K562 (cell line): ENCODE results near the gene UCKL1. TPM values are rescaled to one million over a fixed set of nuclear protein-coding genes. Genes with fewer than 3 reads are reported as not detected.
A peak's percentile ranks its signal among the peaks of the same experiment; 100 is the strongest.

Experiments used
- CBFA2T3 ChIP-seq: fragments of 450-650 bp; IDR thresholded peaks from 2 replicates; pipeline ENCODE4 v1.6.1; 2017
- ELF4 ChIP-seq: fragments of 450-650 bp; formaldehyde crosslinking; IDR thresholded peaks from 2 replicates; pipeline ENCODE4 v1.4.0; 2022; ENCODE audit warnings: missing genetic modification characterization
- GABPB1 ChIP-seq: sonication (generic); formaldehyde crosslinking; IDR thresholded peaks from 2 replicates; pipeline ENCODE4 v1.8.0; 2022; ENCODE audit warnings: mild to moderate bottlenecking, missing genetic modification reagents
- IRF2 ChIP-seq: sonication (generic); formaldehyde crosslinking; IDR thresholded peaks from 2 replicates; pipeline ENCODE4 v1.8.1; 2022; ENCODE audit warnings: mild to moderate bottlenecking, missing genetic modification reagents
- MIER1 ChIP-seq: fragments of 450-650 bp; IDR thresholded peaks from 2 replicates; pipeline ENCODE4 v1.6.1; 2016; ENCODE audit warnings: antibody characterized with exemption, mild to moderate bottlenecking, low read depth
- NFYB ChIP-seq: IDR thresholded peaks from 2 replicates; pipeline ENCODE4 v1.6.1; 2011; ENCODE audit warnings: mild to moderate bottlenecking, moderate library complexity; ENCODE audit not compliant: insufficient read length; ENCODE audit errors: extremely low read depth
- NR2C2 ChIP-seq, 2 experiments: fragments of 200-800 bp in 1 of 2; sonication (Bioruptor generic) in 1 of 2; sonication (generic) in 1 of 2; formaldehyde crosslinking in 1 of 2; IDR thresholded peaks; 2 replicates each; pipeline versions ENCODE4 v1.6.1 to v1.8.0; 2016 to 2022; ENCODE audit warnings: mild to moderate bottlenecking in 1 of 2, missing compliant biosample characterization in 1 of 2, missing genetic modification characterization in 1 of 2, missing genetic modification reagents in 1 of 2
- OTX1 ChIP-seq: fragments of 450-650 bp; formaldehyde crosslinking; IDR thresholded peaks from 2 replicates; pipeline ENCODE4 v1.4.0; 2022; ENCODE audit warnings: mild to moderate bottlenecking
- POLR2G ChIP-seq: fragments of 200-400 bp; formaldehyde crosslinking; IDR thresholded peaks from 2 replicates; pipeline ENCODE4 v1.6.1; 2017; ENCODE audit warnings: low read depth, mild to moderate bottlenecking, antibody characterized with exemption, low read length, moderate library complexity
- RAD51 ChIP-seq: fragments of 450-650 bp; IDR thresholded peaks from 2 replicates; pipeline ENCODE4 v1.7.1; 2016; ENCODE audit warnings: low read depth, mild to moderate bottlenecking, borderline replicate concordance
- RBM17 ChIP-seq: fragments of 200-400 bp; formaldehyde crosslinking; IDR thresholded peaks from 2 replicates; pipeline ENCODE4 v1.6.1; 2017; ENCODE audit warnings: low read depth, mild to moderate bottlenecking, low read length, borderline replicate concordance
- SMAD3 ChIP-seq: fragments of 450-650 bp; formaldehyde crosslinking; conservative IDR thresholded peaks from 2 replicates; pipeline ENCODE4 v1.4.0; 2020; ENCODE audit warnings: mild to moderate bottlenecking
- SNIP1 ChIP-seq: fragments of 450-650 bp; IDR thresholded peaks from 2 replicates; pipeline ENCODE4 v1.7.1; 2017; ENCODE audit warnings: low read depth, mild to moderate bottlenecking
- SPI1 ChIP-seq: IDR thresholded peaks from 2 replicates; pipeline ENCODE4 v1.6.1; 2011; ENCODE audit warnings: low read depth, low read length, control low read depth, borderline replicate concordance
- ZNF212 ChIP-seq: fragments of 450-650 bp; formaldehyde crosslinking; IDR thresholded peaks from 2 replicates; pipeline ENCODE4 v1.4.0; 2020; ENCODE audit warnings: mild to moderate bottlenecking
- ZNF274 ChIP-seq: IDR thresholded peaks from 2 replicates; pipeline ENCODE4 v1.6.1; 2011; ENCODE audit warnings: low read depth, mild to moderate bottlenecking, low read length, moderate library complexity, borderline replicate concordance
- polyA plus RNA-seq, 8 experiments: library from polyadenylated mRNA; depleted of rRNA in 4 of 8; stranded (reverse) in 5 of 8; unstranded in 3 of 8; fragments of >200 nt; fragmentation: Nextera tagmentation in 2 of 8; fragmentation: Illumina TruSeq in 1 of 8; extraction: Ambion mirVana in 2 of 8; extraction: Trizol in 1 of 8; gene quantifications; 2 replicates each; pipeline versions ENCODE4 v1.2.1 to v1.2.3, GENCODE V29; 2011 to 2014; ENCODE audit warnings: inconsistent platforms in 1 of 8, missing spikeins in 1 of 8
- total RNA-seq, 7 experiments: library from RNA; depleted of rRNA in 6 of 7; stranded (reverse); fragments of >200 nt in 6 of 7; fragmentation: Illumina TruSeq in 2 of 7; extraction: Trizol in 2 of 7; gene quantifications; 2 replicates each; pipeline versions ENCODE4 v1.2.1 to v1.2.3, GENCODE V29; 2011 to 2021; ENCODE audit warnings: low replicate concordance in 1 of 7
- TF ChIP-seq, protein P1 (sequence below): sonication (generic); formaldehyde crosslinking; IDR thresholded peaks from 2 replicates; pipeline ENCODE4 v1.8.0; 2022; ENCODE audit warnings: mild to moderate bottlenecking, missing genetic modification reagents
- TF ChIP-seq, protein P2 (sequence below): fragments of 450-650 bp; formaldehyde crosslinking; IDR thresholded peaks from 2 replicates; pipeline ENCODE4 v1.4.0; 2022; ENCODE audit warnings: mild to moderate bottlenecking, moderate library complexity
- TF ChIP-seq, protein P3 (sequence below): fragments of 250-450 bp; sonication (Bioruptor Pico); IDR thresholded peaks from 2 replicates; pipeline ENCODE4 v1.4.0; 2020; ENCODE audit warnings: borderline replicate concordance
- TF ChIP-seq, protein P4 (sequence below): sonication (generic); formaldehyde crosslinking; IDR thresholded peaks from 2 replicates; pipeline ENCODE4 v1.5.0; 2020; ENCODE audit warnings: missing genetic modification reagents

UCKL1 gene
- total and polyA plus RNA-seq, 9 of the 15 experiments (the other 6 are each of a cell fraction or from before 2014, with no cell fraction given), result 3.1 to 52.8 (median 24.2) TPM

DNA sequence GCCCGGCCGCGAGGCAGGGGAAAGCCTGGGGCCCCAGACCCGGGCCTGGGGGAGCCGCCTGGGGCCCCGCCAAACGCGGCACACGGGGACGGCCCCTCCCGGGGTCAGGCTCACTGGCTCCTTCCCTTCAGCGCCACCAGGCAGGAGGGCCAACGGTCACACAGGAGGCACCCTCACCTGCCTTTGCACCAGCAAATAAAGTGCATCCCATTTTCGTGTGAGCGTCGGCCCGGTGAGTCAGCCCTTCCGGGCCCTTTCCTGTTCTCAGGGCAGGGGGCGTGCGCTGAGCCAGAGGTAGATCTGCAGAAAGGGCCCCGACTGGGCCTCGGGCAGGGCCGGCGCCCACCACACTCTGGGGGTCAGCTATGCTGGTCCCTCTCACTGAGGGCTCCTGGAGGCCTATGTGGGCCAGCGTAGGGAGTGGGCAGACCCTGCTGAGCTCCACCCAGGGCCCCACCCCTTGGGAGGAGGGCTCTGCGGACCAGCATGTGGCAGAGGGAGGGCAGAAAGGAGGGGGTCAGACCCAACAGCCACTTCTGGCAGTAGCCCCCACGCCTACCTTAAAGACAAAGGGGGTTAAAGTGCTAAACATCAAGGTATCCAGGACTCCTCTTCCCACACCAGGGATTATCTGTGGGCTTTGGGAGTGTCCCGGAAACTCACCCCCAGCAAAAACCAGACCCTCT is 931 bp upstream of the UCKL1 start (continued):
- TF ChIP-seq, protein P1, sequence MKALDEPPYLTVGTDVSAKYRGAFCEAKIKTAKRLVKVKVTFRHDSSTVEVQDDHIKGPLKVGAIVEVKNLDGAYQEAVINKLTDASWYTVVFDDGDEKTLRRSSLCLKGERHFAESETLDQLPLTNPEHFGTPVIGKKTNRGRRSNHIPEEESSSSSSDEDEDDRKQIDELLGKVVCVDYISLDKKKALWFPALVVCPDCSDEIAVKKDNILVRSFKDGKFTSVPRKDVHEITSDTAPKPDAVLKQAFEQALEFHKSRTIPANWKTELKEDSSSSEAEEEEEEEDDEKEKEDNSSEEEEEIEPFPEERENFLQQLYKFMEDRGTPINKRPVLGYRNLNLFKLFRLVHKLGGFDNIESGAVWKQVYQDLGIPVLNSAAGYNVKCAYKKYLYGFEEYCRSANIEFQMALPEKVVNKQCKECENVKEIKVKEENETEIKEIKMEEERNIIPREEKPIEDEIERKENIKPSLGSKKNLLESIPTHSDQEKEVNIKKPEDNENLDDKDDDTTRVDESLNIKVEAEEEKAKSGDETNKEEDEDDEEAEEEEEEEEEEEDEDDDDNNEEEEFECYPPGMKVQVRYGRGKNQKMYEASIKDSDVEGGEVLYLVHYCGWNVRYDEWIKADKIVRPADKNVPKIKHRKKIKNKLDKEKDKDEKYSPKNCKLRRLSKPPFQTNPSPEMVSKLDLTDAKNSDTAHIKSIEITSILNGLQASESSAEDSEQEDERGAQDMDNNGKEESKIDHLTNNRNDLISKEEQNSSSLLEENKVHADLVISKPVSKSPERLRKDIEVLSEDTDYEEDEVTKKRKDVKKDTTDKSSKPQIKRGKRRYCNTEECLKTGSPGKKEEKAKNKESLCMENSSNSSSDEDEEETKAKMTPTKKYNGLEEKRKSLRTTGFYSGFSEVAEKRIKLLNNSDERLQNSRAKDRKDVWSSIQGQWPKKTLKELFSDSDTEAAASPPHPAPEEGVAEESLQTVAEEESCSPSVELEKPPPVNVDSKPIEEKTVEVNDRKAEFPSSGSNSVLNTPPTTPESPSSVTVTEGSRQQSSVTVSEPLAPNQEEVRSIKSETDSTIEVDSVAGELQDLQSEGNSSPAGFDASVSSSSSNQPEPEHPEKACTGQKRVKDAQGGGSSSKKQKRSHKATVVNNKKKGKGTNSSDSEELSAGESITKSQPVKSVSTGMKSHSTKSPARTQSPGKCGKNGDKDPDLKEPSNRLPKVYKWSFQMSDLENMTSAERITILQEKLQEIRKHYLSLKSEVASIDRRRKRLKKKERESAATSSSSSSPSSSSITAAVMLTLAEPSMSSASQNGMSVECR (CRISPR knock-in tag), result peak; percentile 40; the same call in 1 of the 2 replicates
- TF ChIP-seq SPI1, result no peak
- TF ChIP-seq ZNF212 (CRISPR knock-in tag), result no peak
- TF ChIP-seq, protein P2, sequence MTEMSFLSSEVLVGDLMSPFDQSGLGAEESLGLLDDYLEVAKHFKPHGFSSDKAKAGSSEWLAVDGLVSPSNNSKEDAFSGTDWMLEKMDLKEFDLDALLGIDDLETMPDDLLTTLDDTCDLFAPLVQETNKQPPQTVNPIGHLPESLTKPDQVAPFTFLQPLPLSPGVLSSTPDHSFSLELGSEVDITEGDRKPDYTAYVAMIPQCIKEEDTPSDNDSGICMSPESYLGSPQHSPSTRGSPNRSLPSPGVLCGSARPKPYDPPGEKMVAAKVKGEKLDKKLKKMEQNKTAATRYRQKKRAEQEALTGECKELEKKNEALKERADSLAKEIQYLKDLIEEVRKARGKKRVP (CRISPR knock-in tag), result no peak
- TF ChIP-seq ELF4 (CRISPR knock-in tag), result no peak
- TF ChIP-seq MIER1, result no peak
- TF ChIP-seq, protein P3, sequence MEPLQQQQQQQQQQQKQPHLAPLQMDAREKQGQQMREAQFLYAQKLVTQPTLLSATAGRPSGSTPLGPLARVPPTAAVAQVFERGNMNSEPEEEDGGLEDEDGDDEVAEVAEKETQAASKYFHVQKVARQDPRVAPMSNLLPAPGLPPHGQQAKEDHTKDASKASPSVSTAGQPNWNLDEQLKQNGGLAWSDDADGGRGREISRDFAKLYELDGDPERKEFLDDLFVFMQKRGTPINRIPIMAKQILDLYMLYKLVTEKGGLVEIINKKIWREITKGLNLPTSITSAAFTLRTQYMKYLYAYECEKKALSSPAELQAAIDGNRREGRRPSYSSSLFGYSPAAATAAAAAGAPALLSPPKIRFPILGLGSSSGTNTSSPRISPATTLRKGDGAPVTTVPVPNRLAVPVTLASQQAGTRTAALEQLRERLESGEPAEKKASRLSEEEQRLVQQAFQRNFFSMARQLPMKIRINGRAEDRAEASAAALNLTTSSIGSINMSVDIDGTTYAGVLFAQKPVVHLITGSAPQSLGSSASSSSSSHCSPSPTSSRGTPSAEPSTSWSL (CRISPR knock-in tag), result no peak
- TF ChIP-seq, protein P4, sequence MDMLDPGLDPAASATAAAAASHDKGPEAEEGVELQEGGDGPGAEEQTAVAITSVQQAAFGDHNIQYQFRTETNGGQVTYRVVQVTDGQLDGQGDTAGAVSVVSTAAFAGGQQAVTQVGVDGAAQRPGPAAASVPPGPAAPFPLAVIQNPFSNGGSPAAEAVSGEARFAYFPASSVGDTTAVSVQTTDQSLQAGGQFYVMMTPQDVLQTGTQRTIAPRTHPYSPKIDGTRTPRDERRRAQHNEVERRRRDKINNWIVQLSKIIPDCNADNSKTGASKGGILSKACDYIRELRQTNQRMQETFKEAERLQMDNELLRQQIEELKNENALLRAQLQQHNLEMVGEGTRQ (CRISPR knock-in tag), result no peak
- TF ChIP-seq GABPB1, result no peak
- TF ChIP-seq CBFA2T3, result no peak
- TF ChIP-seq RBM17, result no peak
- no peak for TF ChIP-seq ZNF274
- no peak for TF ChIP-seq RAD51
- TF ChIP-seq SNIP1, result no peak
- no peak for TF ChIP-seq NFYB
- no peak for TF ChIP-seq NR2C2 (CRISPR knock-in tag; IDR thresholded peaks at IDR 0.05)
- no peak for TF ChIP-seq NR2C2 (tag; IDR thresholded peaks at IDR 0.05)
- TF ChIP-seq POLR2G, result peak; percentile 72
- TF ChIP-seq OTX1 (CRISPR knock-in tag), result no peak
- TF ChIP-seq IRF2, result no peak
- TF ChIP-seq SMAD3, result no peak
